Sigmoid colon (tissue), 4 donors: ENCODE measurements around the gene ACSS3.

Experiments
- CTCF ChIP-seq, 4 experiments: fragments of 450-650 bp in 3 of 4; fragments of 200-600 bp in 1 of 4; IDR thresholded peaks; one replicate each; pipeline ENCODE4 v1.5.1; 2016 to 2019; ENCODE audit warnings: antibody characterized with exemption in 4 of 4, mild to moderate bottlenecking in 3 of 4, moderate library complexity in 2 of 4
- EP300 ChIP-seq, 4 donors: sonication (generic); formaldehyde crosslinking; IDR thresholded peaks; one replicate each; pipeline ENCODE4 v1.6.1; 2017; ENCODE audit warnings: antibody characterized with exemption in 4 of 4
- POLR2A ChIP-seq, 2 donors: fragments of 450-650 bp; IDR thresholded peaks; one replicate each; pipeline ENCODE4 v1.6.1; 2016; ENCODE audit warnings: antibody characterized with exemption in 2 of 2, mild to moderate bottlenecking in 2 of 2, moderate library complexity in 2 of 2
- POLR2AphosphoS5 ChIP-seq, 4 donors: sonication (generic); formaldehyde crosslinking; IDR thresholded peaks; one replicate each; pipeline ENCODE4 v1.6.1; 2017; ENCODE audit warnings: antibody characterized with exemption in 4 of 4

GRCh38 chr12:81079280-81080076, 1.6 kb downstream of the ACSS3 start:
- no peak for TF ChIP-seq POLR2A (IDR thresholded peaks at IDR 0.05)
- no peak for TF ChIP-seq CTCF (IDR thresholded peaks at IDR 0.05)
- TF ChIP-seq POLR2AphosphoS5 (IDR thresholded peaks at IDR 0.05) = no peak
- no peak for TF ChIP-seq EP300 (IDR thresholded peaks at IDR 0.05)
